LNCAP (cell line): ENCODE data around the gene ATP2B2.

Source experiments
- CTCF ChIP-seq: fragments of 450-650 bp; IDR thresholded peaks from 2 replicates; pipeline ENCODE4 v1.5.1; 2017; ENCODE audit warnings: mild to moderate bottlenecking

Gene ATP2B2

GRCh38 chr3:10379161-10379560 is 126.2 kb downstream of the ATP2B2 start:
- no peak for TF ChIP-seq CTCF

- TF ChIP-seq CTCF, result no peak
Observed at GRCh38 chr3:10378742-10379141, 126.6 kb downstream of the ATP2B2 start.

DNA sequence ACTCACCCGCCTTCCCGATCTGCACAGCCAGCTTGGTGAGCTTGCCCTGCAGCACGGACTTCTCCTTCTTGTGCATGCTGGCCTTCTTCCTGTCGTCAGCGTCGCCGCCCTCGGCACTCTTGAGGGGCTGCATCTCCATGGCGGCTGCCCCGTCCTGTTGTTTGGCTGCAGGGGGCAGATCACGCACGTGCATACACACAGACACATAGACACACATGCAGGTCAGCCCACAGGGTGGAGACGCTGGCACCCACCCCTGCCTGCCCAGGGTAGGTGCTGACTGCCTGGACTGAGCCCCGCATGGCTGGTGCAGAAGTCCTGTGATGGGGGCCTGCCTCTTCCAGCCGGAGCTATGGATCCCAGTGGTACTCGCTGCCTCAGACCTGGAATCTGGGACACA is 127.1 kb downstream of the ATP2B2 start:
- no peak for TF ChIP-seq CTCF

- TF ChIP-seq CTCF, result no peak
Observed at GRCh38 chr3:10377148-10377725, 128.1 kb downstream of the ATP2B2 start.

GRCh38 chr3:10376353-10376752 is 129.0 kb downstream of the ATP2B2 start:
- no peak for TF ChIP-seq CTCF

DNA sequence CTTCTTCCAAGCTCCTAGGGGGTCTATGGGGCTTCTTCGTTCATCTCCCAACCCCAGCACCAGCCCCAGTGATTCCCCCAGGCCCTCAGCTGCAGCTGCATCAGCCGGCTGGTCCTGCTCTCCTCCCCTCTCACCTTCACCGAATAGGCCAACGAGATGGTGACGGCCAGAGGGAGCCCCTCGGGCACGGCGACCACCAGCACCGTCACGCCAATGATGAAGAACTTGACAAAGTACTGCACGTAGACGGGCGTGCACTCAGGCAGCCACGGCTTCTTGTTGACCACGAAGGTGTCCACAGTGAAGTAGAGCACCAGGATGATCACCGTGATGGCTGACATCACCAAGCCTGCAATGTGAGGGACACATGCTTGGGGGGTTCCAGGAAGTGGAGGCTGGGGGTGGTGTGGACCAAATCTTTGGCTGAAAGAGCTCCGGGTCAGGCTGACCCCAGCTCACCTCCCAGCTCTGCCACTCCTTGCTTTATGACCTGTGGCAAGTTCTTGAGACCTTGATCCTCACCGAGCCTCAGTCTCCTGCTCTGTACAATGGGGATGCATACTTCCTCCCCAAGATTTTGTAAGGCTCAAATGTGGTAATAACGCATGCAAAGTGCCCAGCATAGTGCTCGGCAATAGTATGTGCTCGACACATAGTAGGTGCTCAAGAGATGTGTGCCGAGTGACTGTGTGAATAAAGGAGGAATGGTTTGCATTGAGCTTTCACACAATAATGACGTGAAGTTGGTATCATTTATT is 129.9 kb downstream of the ATP2B2 start:
- TF ChIP-seq CTCF, result no peak

DNA sequence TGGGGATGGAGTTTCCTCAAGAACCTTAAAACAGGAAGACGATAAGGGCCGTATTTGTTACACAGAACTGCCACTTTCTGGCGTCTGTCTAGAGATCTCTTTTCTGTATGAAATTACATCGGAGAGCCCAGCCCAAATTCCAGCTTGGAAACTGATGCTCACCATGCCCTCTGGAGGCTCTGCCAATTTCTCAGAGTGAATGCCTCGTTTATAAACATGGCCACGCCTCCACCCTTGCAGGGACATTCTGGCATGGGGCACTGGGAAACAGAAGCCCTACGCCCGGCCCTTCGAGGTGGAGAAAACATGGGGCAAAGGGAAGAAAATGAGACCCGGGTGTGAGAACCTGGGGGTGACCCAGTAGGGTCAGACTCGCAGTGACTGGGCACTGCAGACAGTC is 131.1 kb downstream of the ATP2B2 start:
- TF ChIP-seq CTCF, result no peak
